Stimulated activated CD4-positive, alpha-beta T cell treated with anti-CD3 and anti-CD28 coated beads, TNF-alpha, amount 100 ng/mL, for 24 hours (primary cell): ENCODE measurements around the gene SIGMAR1.

Source experiments
- DNase-seq, 3 experiments: peaks; one replicate each; pipeline ENCODE4 v3.0.0-alpha.2; 2020; ENCODE audit warnings: low read depth in 3 of 3

SIGMAR1 gene

GRCh38 chr9:34630402-34631154 lies 7.0 kb downstream of the SIGMAR1 start:
- no peak for DNase-seq

GRCh38 chr9:34629491-34629808 lies 8.1 kb downstream of the SIGMAR1 start:
- no peak for DNase-seq

GRCh38 chr9:34628656-34629490 lies 8.7 kb downstream of the SIGMAR1 start, which contains the start of gene ARID3C:
ARID3C (minus strand) TSS chr9:34629066; CDS start chr9:34628014, 1,052 bp downstream.
- DNase-seq: no peak

- DNase-seq: no peak
These were observed 9.6 kb downstream of the SIGMAR1 start for GRCh38 chr9:34627716-34628655.

GRCh38 chr9:34625186-34625486 lies 12.5 kb downstream of the SIGMAR1 start:
- no peak for DNase-seq

- DNase-seq: no peak
These were observed 13.0 kb downstream of the SIGMAR1 start for GRCh38 chr9:34624475-34625185.

- no peak for DNase-seq
These were observed 14.0 kb downstream of the SIGMAR1 start for GRCh38 chr9:34623374-34624235.

GRCh38 chr9:34620061-34620994 lies 17.3 kb downstream of the SIGMAR1 start, which contains the start of gene DCTN3:
DCTN3 (minus strand) TSS chr9:34620495; CDS start chr9:34620464, 31 bp downstream.
- DNase-seq: peak; percentile 81 to 90 (median 88)

GRCh38 chr9:34615132-34615531 lies 22.5 kb downstream of the SIGMAR1 start:
- DNase-seq: no peak

- DNase-seq: peak in 2 of 3 experiments; percentile 53 to 64
These were observed 24.7 kb downstream of the SIGMAR1 start for GRCh38 chr9:34612788-34613390.

- DNase-seq: peak; percentile 63 to 82 (median 70)
These were observed 25.5 kb downstream of the SIGMAR1 start, which contains the start of gene RPP25L for GRCh38 chr9:34611811-34612787. RPP25L (minus strand) TSS chr9:34612097; CDS start chr9:34611296, 801 bp downstream.

GRCh38 chr9:34611251-34611810 lies 26.3 kb downstream of the SIGMAR1 start:
- no peak for DNase-seq

- DNase-seq: no peak
These were observed 27.0 kb downstream of the SIGMAR1 start for GRCh38 chr9:34610434-34611206.

- DNase-seq: no peak
These were observed 30.3 kb downstream of the SIGMAR1 start for GRCh38 chr9:34607331-34607730.

- no peak for DNase-seq
These were observed 30.7 kb downstream of the SIGMAR1 start for GRCh38 chr9:34606905-34607304.

GRCh38 chr9:34606190-34606589 lies 31.4 kb downstream of the SIGMAR1 start:
- DNase-seq: no peak
